GM19043 (cell line): ENCODE results near the gene KRT83.
"Not testable (repeated sequence)": the region's sequence is repeated elsewhere in the genome, so short reads cannot be mapped to it uniquely, and the experiment has no call there.

Experiments used
- ATAC-seq: cut with Tn5 transposase; IDR thresholded peaks from one replicate; pipeline ENCODE4 v1.9.1; 2021; ENCODE audit warnings: low read depth; ENCODE audit not compliant: unreplicated experiment

The KRT83 gene

DNA sequence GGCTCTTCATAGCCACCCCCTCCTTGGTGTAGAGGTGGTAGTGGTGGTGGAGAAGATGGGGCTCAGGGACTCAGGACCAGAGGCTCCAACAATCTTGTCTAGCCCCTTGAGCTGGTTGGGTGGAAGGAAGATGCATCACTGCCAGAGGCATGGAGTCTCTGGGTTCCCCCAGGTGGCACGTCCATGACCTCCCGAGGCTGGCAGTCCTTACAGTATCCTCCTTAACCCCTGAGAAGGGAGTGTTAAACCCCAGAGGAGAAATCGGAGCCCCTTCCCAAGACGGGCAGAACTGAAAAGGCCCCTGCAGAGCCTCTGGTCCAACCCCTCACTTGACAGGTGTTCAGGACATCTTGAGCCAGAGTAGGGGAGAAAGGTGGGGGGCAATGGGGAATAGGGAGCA is 9.1 kb downstream of the KRT83 start:
- no peak for ATAC-seq

DNA sequence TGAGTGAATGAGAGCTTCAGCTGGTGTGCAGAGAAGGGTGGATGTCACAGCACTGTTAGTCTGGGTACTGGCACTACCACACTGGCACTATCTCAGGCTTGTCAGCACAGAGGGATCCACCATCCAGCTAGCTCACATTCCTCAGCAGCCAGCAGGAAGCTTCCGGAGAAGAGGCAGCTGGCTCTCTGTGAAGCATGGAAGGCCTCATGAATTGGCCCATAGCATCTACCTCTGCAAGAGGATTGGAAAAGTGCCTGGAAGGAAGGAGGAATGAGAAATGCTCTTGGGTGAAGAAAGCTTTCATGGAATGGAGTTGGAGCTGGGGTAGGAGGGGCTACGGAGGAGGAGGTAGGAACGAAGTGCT is 9.9 kb downstream of the KRT83 start:
- ATAC-seq, result no peak

DNA sequence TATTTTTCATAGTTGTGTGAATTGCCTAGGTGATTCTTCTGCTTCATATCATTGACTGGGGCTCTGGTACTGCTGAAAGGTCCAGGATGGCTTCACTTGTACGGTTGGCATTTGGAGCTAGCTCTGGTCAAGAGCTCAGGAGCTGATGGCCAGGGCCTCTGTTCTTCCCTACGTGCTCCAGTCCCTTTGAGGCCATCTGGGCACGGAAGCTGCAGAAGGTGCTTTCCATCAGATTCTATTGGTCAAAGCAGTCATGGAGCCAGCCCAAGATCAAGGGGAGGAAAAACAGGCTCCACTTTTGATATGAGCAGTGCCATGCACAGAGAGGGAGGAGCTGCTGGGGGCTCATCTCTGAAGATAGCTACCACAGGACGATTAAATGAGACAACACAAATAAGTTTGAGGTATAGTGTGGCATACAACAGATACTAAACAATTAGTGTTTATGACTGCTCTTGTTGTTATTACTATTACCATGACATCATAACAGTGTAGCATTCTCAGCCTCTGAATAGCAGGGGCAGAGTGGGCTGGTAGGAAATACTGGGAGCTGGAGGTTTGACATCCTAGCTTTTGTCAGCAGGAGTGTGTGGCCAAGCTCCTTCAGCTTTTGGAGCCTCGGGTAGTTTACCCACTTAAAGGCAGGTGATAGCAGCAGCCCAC is 10.4 kb downstream of the KRT83 start:
- ATAC-seq, result no peak

DNA sequence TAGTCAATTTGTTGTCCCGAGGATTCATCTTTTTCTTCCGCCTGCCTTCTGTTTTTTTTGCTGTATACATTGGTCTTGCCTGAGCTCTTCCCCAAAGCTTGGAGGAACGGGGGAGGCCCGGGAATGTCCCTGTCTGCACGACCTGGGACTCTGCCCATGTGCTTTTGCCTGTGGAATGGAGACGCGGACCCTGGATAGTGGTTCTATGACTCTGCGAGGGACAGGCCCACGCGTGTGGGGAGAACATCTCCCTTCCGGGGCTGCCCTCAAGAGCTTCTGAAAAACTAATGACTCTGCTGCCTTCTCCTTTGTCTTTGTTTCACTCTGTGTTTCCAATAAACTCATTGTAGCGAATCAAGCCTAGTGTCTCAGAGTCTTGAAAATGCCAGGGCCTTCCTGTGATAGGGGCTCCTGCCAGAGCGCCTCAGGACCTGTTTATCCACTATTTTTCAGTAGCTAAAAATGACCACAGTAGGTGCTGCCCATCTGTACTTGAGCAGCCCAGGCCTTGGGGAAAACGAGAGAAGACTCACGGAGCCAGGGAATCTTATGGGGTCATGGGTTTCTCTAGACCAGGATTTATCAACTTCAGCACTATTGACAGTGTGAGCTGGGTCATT is 12.3 kb downstream of the KRT83 start:
- no peak for ATAC-seq

DNA sequence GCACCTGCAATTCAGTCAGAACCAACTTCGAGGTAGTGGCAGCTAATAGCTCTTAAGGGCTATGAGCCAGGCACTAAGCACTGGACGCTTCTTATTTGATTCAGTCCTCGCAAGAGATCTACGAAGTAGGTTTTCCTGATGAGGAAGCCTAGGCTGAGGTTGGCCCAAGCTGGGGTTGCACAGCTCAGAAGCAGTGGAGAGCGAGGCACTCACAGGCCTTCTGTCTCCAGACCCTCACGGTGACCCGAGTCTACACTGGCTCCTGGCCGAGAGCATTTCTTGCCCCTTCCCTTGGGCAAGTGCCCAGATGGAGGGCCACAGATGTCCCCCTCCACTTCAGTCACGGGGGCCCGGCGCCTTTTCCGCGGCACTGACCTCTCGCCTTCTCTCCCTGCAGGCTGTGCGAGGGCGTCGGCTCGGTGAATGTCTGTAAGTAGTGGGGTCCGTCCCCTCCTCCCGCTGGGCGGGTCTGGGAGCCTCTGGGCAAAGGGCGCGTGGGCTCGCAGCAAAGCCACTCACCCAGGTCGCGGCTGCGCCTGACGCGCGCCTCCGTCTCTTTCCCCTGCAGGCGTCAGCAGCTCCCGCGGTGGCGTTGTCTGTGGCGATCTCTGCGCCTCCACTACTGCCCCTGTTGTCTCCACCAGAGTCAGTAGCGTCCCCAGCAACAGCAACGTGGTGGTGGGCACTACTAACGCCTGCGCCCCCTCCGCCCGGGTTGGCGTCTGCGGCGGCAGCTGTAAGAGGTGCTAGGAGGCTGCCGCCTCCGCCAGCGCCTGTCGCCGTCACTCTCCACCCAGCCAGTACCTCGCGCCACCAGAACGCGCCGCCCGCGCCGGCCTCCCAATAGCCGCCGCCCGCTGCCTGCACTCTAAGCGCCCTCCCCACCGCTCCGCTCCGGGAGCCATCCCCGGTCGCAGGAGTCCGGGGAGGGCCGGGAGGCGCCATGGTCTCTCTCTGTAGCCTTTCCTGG is 13.1 kb downstream of the KRT83 start:
- ATAC-seq, result no peak

DNA sequence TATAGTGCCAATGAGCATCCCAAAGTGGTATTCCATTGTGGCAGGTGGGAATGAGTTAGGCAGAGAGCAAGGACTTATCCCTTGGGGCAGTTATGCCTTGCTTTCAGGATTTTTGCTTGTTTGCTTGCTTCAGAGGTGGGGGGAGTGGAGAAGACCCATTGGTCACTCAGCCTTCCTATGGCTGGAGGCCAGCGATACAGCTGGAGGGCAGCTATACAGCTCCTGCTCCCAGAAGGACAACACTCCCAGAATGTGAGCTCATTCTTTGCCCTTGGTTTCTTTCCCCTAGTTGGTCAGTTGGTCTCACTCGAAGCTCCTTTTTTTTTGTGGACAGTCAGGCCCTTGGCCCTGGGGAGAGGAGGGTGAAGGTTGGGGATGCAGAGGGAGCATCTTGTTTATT is 14.5 kb downstream of the KRT83 start:
- ATAC-seq, result no peak

DNA sequence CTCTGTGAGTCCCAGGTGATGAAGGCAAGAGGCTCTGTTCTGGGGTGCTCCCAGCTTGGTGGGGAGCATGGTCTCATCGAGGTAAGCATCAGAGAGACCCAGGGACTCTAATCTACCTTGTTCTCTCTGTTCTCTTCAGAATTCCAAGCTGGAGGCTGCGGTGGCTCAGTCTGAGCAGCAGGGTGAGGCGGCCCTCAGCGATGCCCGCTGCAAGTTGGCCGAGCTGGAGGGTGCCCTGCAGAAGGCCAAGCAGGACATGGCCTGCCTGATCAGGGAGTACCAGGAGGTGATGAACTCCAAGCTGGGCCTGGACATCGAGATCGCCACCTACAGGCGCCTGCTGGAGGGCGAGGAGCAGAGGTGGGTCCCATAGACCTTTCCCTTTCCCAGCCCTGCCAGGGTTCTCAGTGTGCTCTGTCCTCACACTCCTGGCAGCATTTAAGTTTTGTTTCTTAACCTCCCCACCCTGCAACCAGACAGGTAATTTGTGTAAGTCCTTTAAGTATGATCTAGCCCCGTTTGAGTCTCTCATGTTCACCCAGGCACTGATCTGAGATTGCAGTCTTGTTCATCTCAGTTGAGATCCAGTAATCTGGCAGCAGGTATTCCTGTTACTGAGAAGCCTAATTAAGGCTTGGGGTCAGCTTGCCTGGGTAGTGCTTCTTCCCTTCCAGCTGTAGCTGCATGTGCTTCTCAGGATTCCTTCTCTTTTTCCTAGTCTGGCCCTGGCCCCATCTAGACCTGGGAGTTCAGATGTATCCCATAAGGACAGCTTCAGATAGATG is 15.1 kb downstream of the KRT83 start:
- no peak for ATAC-seq

DNA sequence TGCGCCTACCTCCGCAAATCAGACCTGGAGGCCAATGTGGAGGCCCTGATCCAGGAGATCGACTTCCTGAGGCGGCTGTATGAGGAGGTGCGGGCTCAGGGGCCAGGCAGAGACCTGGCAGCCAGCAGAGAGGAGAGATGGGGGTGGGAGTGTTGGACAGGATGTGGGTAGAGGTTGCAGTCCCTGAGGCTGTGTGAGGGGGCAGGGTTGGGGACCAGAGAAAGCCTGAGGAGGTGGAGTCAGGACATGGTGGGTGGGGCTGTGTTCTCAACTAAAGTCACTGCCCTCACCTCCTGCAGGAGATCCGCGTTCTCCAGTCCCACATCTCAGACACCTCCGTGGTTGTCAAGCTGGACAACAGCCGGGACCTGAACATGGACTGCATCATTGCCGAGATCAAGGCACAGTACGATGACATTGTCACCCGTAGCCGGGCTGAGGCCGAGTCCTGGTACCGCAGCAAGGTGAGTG is 16.2 kb downstream of the KRT83 start:
- peak; percentile 91 for ATAC-seq

DNA sequence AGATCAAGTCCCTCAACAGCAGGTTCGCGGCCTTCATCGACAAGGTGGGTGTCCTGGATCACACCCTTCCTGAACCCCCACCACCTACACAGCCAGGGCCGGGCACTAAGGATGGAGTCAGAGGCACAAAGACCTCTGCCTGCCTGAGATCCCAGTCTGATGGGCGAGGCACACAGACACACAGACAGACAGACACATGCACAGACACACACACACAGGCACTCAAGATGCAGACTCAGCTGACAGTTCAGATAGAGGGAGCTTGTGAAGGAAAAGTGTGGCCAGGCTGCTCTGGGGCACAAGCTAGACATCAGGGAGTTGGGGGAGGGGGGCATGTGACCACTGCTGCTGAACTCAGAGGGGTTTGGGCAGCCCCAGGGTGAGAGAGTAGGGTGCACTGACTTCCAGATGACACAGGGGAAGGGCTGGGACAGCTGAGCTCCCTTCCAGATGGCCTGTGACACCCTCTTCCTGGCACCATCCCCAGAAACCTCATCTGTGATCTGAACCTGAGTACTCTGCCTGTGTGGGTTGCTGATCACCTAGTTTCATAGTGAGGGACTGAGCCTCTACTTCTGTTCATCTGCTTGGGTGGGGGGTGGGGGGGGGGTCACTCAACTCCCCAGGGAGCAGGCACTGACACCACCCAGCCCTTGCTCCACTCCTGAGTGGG is 18.8 kb downstream of the KRT83 start:
- not testable (repeated sequence) for ATAC-seq

DNA sequence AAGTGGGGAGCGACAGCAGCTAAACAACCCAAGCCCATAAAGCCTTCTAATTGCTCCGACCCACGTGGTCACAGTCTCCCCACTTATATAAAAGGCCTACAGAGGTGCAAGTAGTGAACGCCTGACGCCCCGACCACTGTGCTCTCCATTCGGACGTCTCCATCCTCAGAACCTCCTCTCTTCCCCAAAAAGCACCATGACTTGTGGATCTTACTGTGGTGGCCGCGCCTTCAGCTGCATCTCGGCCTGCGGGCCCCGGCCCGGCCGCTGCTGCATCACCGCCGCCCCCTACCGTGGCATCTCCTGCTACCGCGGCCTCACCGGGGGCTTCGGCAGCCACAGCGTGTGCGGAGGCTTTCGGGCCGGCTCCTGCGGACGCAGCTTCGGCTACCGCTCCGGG is 19.5 kb downstream of the KRT83 start:
- not testable (repeated sequence) for ATAC-seq

DNA sequence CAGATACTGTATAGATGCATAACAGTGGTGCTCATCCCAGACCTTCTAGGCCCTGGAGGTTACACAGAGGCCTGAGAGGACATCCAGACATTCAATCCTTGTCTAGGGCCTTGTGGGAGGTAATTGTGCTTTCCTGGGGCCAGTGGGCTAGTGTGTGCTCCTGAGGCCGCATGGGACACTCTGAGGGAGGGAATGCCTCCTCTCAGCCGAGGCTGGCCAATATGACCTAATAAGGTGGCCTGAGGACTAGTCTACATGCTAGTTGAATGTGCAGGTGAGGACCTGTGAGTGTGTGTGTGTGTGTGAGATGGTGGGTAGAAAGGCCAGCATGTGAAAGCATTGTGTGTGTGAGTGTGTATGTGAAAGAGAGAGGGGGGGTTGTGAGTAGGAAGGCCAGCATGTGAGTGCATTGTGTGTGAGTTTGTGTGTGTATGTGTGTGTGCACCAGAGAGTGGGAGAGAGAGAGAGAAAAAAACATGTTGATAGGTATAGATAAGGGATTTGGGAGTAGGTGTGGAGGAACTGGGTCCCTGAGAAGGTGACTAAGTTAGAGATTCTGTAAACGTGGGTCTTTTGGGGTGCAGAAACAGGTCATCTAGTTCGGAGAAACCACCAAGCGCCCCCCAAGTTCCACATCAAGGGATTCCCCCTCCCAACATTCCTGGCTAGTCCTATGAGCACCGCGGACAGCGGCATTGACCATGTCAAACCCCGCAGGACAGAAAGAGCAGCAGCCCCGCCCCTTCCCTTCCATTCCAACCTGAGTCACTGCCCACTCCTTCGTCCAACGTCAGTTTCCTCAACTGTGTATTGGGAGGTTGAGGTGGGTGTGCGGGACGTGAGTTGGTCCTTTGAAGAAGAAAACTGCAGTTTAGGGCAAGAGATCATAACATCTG is 20.2 kb downstream of the KRT83 start:
- no peak for ATAC-seq

DNA sequence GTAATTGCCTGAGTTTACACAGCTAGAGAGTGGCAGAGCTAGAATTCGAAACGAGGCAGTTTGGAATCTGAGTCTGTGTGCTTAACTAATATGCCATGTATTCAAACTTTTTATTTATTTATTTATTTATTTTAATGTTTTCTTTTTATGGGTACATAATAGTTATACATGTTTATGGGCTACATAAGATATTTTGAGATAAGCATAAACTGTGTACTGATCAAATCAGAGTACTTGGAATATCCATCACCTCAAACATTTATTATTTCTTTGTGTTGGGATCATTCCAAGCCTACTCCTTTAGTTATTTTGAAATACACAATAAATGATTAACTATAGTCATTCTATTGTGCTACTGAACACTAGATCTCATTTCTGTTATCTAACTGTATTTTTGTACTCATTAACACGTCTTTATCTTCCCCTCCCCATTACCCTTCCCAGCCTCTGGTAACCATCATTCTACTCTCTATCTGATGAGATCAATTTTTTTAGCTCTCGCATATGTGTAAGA is 22.5 kb downstream of the KRT83 start:
- no peak for ATAC-seq

DNA sequence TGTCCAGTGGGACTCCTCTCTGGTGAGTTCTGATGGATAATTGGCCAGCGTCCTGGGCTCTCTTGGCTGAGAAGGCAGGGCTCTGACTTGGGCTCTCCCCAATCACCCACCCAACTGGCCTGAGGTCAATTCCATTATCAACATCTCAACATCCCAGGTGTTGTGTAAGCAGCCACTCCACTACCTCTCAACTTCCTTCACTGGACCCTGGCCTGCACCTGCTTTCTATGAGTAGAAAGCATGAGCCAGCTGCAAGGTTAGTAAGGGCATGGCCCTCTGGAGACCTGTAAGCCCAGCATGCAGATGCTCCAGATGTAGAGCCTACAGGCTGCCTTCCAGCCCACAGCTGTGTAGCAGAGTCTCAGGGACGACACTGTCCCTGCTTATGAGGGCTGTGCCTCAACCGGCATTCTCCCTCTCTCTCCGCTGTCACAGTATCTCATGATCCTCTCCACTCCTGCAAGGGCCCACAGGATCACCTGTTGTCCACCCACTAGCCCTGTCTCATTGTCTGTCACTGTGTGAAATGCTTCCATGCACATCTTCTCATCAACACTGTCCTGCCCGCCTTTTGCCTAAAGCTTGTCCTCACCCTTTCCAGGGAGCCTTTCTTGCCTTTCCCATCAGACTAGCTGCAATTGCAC is 24.5 kb downstream of the KRT83 start:
- ATAC-seq, result no peak

DNA sequence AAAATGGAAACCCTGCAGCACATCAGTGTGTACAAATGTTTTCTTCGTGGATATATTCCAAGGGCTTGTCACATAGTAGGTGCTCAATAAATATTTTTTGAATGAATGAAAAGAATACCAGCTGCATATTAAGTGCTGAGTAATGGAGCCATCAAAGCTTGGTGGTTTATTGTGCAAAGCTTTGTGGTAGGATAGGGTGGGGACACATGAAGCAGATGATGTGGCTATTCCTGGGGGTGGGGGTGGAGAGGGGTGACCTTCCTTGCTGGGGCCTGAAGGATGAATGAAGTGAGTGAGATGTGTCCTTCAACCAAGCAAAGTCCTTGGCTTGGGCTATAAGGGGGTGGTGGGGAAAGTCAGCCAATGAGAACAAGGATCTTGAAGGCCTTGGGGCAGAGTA is 25.5 kb downstream of the KRT83 start:
- ATAC-seq, result no peak

DNA sequence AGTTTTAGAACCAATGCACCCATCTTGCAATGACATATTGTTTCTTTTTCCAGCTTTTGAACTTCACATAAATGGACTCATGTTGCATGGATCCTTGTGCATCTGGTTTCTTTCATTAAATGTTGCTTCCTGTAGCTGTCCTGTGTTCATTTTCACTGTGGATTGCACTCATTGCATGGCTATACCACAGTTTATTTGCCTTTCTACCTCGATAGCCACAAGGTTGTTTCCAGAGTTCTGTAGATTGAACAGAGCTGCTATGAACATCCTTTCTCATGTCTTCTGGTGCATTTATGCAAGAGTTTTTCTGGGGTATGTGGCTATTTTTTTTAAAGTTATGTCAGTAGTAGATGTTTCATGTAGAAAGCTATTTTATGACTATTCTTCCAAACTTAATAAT is 26.4 kb downstream of the KRT83 start:
- ATAC-seq, result no peak

DNA sequence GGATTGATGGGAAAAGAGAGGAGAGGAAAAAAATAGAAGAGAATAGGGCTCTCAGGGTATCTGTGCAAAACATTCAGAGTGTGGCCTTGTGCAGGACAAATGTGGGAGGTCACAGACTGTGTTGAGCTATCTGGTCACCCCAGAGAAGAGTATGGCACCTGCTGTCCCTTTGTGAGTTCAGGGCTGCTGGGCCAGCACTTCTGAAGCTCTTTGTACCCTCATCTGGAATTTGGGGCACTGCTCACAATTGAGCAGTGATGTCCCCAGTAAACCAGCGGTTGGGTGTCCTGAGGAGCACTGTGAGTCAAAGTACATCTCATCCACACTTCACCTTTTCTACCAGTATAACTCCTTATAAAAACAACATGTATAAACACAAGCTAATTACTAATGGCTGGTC is 27.3 kb downstream of the KRT83 start:
- no peak for ATAC-seq

DNA sequence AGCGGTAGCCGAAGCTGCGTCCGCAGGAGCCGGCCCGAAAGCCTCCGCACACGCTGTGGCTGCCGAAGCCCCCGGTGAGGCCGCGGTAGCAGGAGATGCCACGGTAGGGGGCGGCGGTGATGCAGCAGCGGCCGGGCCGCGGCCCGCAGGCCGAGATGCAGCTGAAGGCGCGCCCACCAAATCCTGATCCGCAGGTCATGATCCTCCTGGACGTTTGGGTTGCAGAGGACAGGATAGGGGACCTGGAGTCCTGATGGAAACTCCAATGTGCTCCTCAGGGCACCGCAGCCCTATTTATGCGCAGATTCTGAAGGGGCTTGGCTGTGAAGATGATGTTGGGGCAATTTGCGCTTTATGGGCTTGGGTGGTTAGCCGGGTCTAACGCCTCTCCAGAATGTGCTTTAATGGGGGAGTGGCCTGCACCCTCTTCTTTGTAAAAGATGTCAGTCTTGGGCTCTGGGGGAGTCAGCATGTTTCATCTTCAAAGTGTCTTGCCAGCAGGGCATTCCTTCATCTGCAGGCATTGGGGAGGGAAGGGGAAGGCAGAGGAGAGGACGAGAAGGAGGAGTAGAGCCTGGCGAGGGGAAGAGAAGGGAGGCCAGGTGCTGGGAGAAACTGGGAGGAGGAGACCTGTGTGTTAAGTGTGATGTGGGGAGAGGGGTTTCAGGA is 29.8 kb downstream of the KRT83 start, which contains the start of gene KRT81:
KRT81 (minus strand) TSS at position 268 of the 669 bp plus-strand sequence; CDS start at position 199, 69 bp downstream.
- no peak for ATAC-seq
